Stimulated activated CD8-positive, alpha-beta memory T cell treated with anti-CD3 and anti-CD28 coated beads, Interleukin-15, amount 100 ng/mL, for 24 hours (primary cell): Measurements from ENCODE around the gene ARL4C.

ENCODE experiments used
- DNase-seq: peaks from one replicate; pipeline ENCODE4 v3.0.0-alpha.2; 2020; ENCODE audit warnings: low read depth

ARL4C gene

GRCh38 chr2:234496835-234497593 lies at the start of gene ARL4C:
ARL4C (minus strand) TSS chr2:234497081; CDS start chr2:234496586, 495 bp downstream.
- no peak for DNase-seq

- DNase-seq = peak; percentile 59
These were observed 48.1 kb upstream of the ARL4C start for GRCh38 chr2:234544659-234545611.

GRCh38 chr2:234542742-234543141 lies 45.9 kb upstream of the ARL4C start:
- no peak for DNase-seq

- DNase-seq = no peak
These were observed 41.0 kb upstream of the ARL4C start for GRCh38 chr2:234537929-234538328.

GRCh38 chr2:234536178-234536965 lies 39.5 kb upstream of the ARL4C start:
- DNase-seq = no peak

- no peak for DNase-seq
These were observed 38.6 kb upstream of the ARL4C start for GRCh38 chr2:234535464-234535863.

- DNase-seq = no peak
These were observed 37.6 kb upstream of the ARL4C start for GRCh38 chr2:234534515-234534914.

- no peak for DNase-seq
These were observed 36.7 kb upstream of the ARL4C start for GRCh38 chr2:234533626-234534025.

- DNase-seq = no peak
These were observed 31.7 kb upstream of the ARL4C start for GRCh38 chr2:234528410-234529148.

- no peak for DNase-seq
These were observed 29.8 kb upstream of the ARL4C start for GRCh38 chr2:234526711-234527110.

- DNase-seq = no peak
These were observed 24.7 kb upstream of the ARL4C start for GRCh38 chr2:234521536-234521935.

- no peak for DNase-seq
These were observed 22.2 kb upstream of the ARL4C start for GRCh38 chr2:234518986-234519642.

GRCh38 chr2:234517971-234518370 lies 21.1 kb upstream of the ARL4C start:
- DNase-seq = no peak

- no peak for DNase-seq
These were observed 18.2 kb upstream of the ARL4C start for GRCh38 chr2:234514873-234515638.

- no peak for DNase-seq
These were observed 17.2 kb upstream of the ARL4C start for GRCh38 chr2:234514099-234514498.

GRCh38 chr2:234512884-234513669 lies 16.2 kb upstream of the ARL4C start:
- DNase-seq = no peak

GRCh38 chr2:234502919-234503285 lies 6.0 kb upstream of the ARL4C start:
- DNase-seq = no peak

GRCh38 chr2:234502285-234502918 lies 5.5 kb upstream of the ARL4C start:
- DNase-seq = no peak
